IPS-18a (cell line): Measurements from ENCODE around the gene GAREM1.
"Not testable (repeated sequence)": the region's sequence is repeated elsewhere in the genome, so short reads cannot be mapped to it uniquely, and the experiment has no call there.

ENCODE experiments used
- H3K27ac ChIP-seq: one replicate; pipeline ENCODE4 v1.5.1; 2013; ENCODE audit warnings: low read length
- H3K27me3 ChIP-seq: one replicate; pipeline ENCODE4 v1.6.1; 2013; ENCODE audit warnings: mild to moderate bottlenecking, low read length; ENCODE audit not compliant: control insufficient read depth, insufficient read depth
- H3K36me3 ChIP-seq: one replicate; pipeline ENCODE4 v1.6.1; 2013; ENCODE audit warnings: low read depth, low read length; ENCODE audit not compliant: control insufficient read depth
- H3K4me1 ChIP-seq: one replicate; pipeline ENCODE4 v1.6.1; 2013; ENCODE audit warnings: low read depth, low read length; ENCODE audit not compliant: control insufficient read depth
- H3K4me3 ChIP-seq: one replicate; pipeline ENCODE4 v1.5.1; 2013; ENCODE audit warnings: low read length
- H3K9ac ChIP-seq: one replicate; pipeline ENCODE4 v1.6.1; 2013; ENCODE audit warnings: mild to moderate bottlenecking, low read length, moderate library complexity
- H3K9me3 ChIP-seq: one replicate; pipeline ENCODE4 v1.6.1; 2013; ENCODE audit warnings: low read depth, low read length; ENCODE audit not compliant: control insufficient read depth

Gene GAREM1

GRCh38 chr18:32470714-32471633 lies at the start of gene GAREM1:
TSS of gene GAREM1 (minus strand) at chr18:32470882. CDS start at chr18:32470428, 454 bp downstream.
- Histone ChIP-seq H3K27me3 (peaks cover 46% of the 10 kb centered on the region), H3K36me3 (no peaks in the 10 kb centered on the region), H3K9me3 (no peaks in the 10 kb centered on the region), H3K9ac (peak within 1 kb of the TSS; percentile 70), H3K4me3 (peak within 1 kb of the TSS; percentile 98), H3K27ac (no peak within 1 kb of the TSS), H3K4me1 (peaks cover 15% of the 10 kb centered on the region)

- Histone ChIP-seq H3K4me3 (no peak overlapping the region), H3K4me1 (no peaks in the 10 kb centered on the region), H3K36me3 (no peaks in the 10 kb centered on the region), H3K9ac (no peak overlapping the region), H3K27ac (no peak overlapping the region), H3K27me3 (no peaks in the 10 kb centered on the region), H3K9me3 (no peaks in the 10 kb centered on the region)
Observed at GRCh38 chr18:32511147-32511546, 40.5 kb upstream of the GAREM1 start.

- Histone ChIP-seq H3K9me3 (no peaks in the 10 kb centered on the region), H3K4me3 (no peak overlapping the region), H3K36me3 (no peaks in the 10 kb centered on the region), H3K4me1 (no peaks in the 10 kb centered on the region), H3K27me3 (no peaks in the 10 kb centered on the region), H3K27ac (no peak overlapping the region), H3K9ac (no peak overlapping the region)
Observed at GRCh38 chr18:32509111-32509510, 38.4 kb upstream of the GAREM1 start.

GRCh38 chr18:32507093-32507492 lies 36.4 kb upstream of the GAREM1 start:
- Histone ChIP-seq H3K36me3 (no peaks in the 10 kb centered on the region), H3K27ac (no peak overlapping the region), H3K27me3 (no peaks in the 10 kb centered on the region), H3K9me3 (no peaks in the 10 kb centered on the region), H3K4me3 (no peak overlapping the region), H3K4me1 (no peaks in the 10 kb centered on the region), H3K9ac (no peak overlapping the region)

- no peaks in the 10 kb centered on the region for H3K27me3 ChIP-seq
- no peak overlapping the region for H3K4me3 ChIP-seq
- no peak overlapping the region for H3K9ac ChIP-seq
Observed at GRCh38 chr18:32502014-32502413, 31.3 kb upstream of the GAREM1 start.

GRCh38 chr18:32501242-32501641 lies 30.6 kb upstream of the GAREM1 start:
- H3K4me3 ChIP-seq, H3K27ac ChIP-seq, H3K27me3 ChIP-seq, H3K9ac ChIP-seq, H3K4me1 ChIP-seq, H3K9me3 ChIP-seq, H3K36me3 ChIP-seq: not testable (repeated sequence)

More at GRCh38 chr18:32502014-32502413, 31.3 kb upstream of the GAREM1 start:
- H3K27ac ChIP-seq: no peak overlapping the region
- no peaks in the 10 kb centered on the region for H3K36me3 ChIP-seq
- H3K9me3 ChIP-seq: no peaks in the 10 kb centered on the region
- no peaks in the 10 kb centered on the region for H3K4me1 ChIP-seq

GRCh38 chr18:32483002-32483401 lies 12.3 kb upstream of the GAREM1 start:
- Histone ChIP-seq H3K4me1 (no peaks in the 10 kb centered on the region), H3K36me3 (no peaks in the 10 kb centered on the region), H3K9me3 (no peaks in the 10 kb centered on the region), H3K27me3 (no peaks in the 10 kb centered on the region), H3K4me3 (no peak overlapping the region), H3K9ac (no peak overlapping the region), H3K27ac (no peak overlapping the region)

- H3K4me3 ChIP-seq: no peak overlapping the region
- H3K9me3 ChIP-seq: no peaks in the 10 kb centered on the region
- H3K27me3 ChIP-seq: no peaks in the 10 kb centered on the region
- no peak overlapping the region for H3K9ac ChIP-seq
- no peak overlapping the region for H3K27ac ChIP-seq
- H3K4me1 ChIP-seq: no peaks in the 10 kb centered on the region
- H3K36me3 ChIP-seq: no peaks in the 10 kb centered on the region
Observed at GRCh38 chr18:32482117-32482516, 11.4 kb upstream of the GAREM1 start.

GRCh38 chr18:32480581-32480980 lies 9.9 kb upstream of the GAREM1 start:
- Histone ChIP-seq H3K9me3 (no peaks in the 10 kb centered on the region), H3K27ac (no peak overlapping the region), H3K4me1 (no peaks in the 10 kb centered on the region), H3K36me3 (no peaks in the 10 kb centered on the region), H3K9ac (no peak overlapping the region), H3K4me3 (no peak overlapping the region), H3K27me3 (no peaks in the 10 kb centered on the region)

- Histone ChIP-seq H3K9ac (no peak overlapping the region), H3K9me3 (no peaks in the 10 kb centered on the region), H3K4me3 (no peak overlapping the region), H3K27me3 (no peaks in the 10 kb centered on the region), H3K27ac (no peak overlapping the region), H3K36me3 (no peaks in the 10 kb centered on the region), H3K4me1 (no peaks in the 10 kb centered on the region)
Observed at GRCh38 chr18:32478807-32479206, 8.1 kb upstream of the GAREM1 start.

- H3K4me3 ChIP-seq: no peak overlapping the region
- no peaks in the 10 kb centered on the region for H3K4me1 ChIP-seq
- H3K27me3 ChIP-seq: peaks cover 3% of the 10 kb centered on the region
- H3K9me3 ChIP-seq: no peaks in the 10 kb centered on the region
- H3K27ac ChIP-seq: no peak overlapping the region
- H3K36me3 ChIP-seq: no peaks in the 10 kb centered on the region
- H3K9ac ChIP-seq: no peak overlapping the region
Observed at GRCh38 chr18:32478317-32478716, 7.6 kb upstream of the GAREM1 start.

- H3K27ac ChIP-seq: no peak overlapping the region
- peaks cover 6% of the 10 kb centered on the region for H3K4me1 ChIP-seq
- no peaks in the 10 kb centered on the region for H3K36me3 ChIP-seq
- peaks cover 25% of the 10 kb centered on the region for H3K27me3 ChIP-seq
- H3K4me3 ChIP-seq: no peak overlapping the region
- H3K9me3 ChIP-seq: no peaks in the 10 kb centered on the region
- H3K9ac ChIP-seq: no peak overlapping the region
Observed at GRCh38 chr18:32476106-32476505, 5.4 kb upstream of the GAREM1 start.
